Cardiac fibroblast (primary cell): ENCODE data around the gene TMEM252.
A peak's percentile ranks its signal among the peaks of the same experiment; 100 is the strongest.

ENCODE experiments used
- DNase-seq, 2 donors: peaks; one replicate each; pipeline versions ENCODE4 v3.0.0 to v3.0.0-alpha.2; 2010; ENCODE audit warnings: low read depth in 2 of 2
- H3K4me3 ChIP-seq, 2 donors: replicated peaks in 1 of 2; 1 replicate in 1 of 2; 2 replicates in 1 of 2; pipeline ENCODE4 v1.5.1; 2011; ENCODE audit warnings: low read depth in 2 of 2, low read length in 2 of 2, mild to moderate bottlenecking in 2 of 2, moderate library complexity in 1 of 2
- CTCF ChIP-seq: IDR thresholded peaks from one replicate; pipeline ENCODE4 v1.5.1; 2011; ENCODE audit warnings: low read depth, mild to moderate bottlenecking, low read length, inconsistent platforms

TMEM252 gene

GRCh38 chr9:68502279-68502678 is 38.4 kb downstream of the TMEM252 start:
- no peak for DNase-seq
- no peak overlapping the region for H3K4me3 ChIP-seq
- TF ChIP-seq CTCF: no peak

- no peak for TF ChIP-seq CTCF
- H3K4me3 ChIP-seq: no peak overlapping the region
- DNase-seq: peak in 1 of 2 donors; percentile 39
These were observed 40.0 kb downstream of the TMEM252 start for GRCh38 chr9:68500457-68501381.

- no peak for DNase-seq
- TF ChIP-seq CTCF: no peak
- H3K4me3 ChIP-seq: no peak overlapping the region
These were observed 41.9 kb downstream of the TMEM252 start for GRCh38 chr9:68498816-68499215.

- H3K4me3 ChIP-seq: no peak overlapping the region
- no peak for DNase-seq
- no peak for TF ChIP-seq CTCF
These were observed 43.1 kb downstream of the TMEM252 start for GRCh38 chr9:68497629-68498028.

- TF ChIP-seq CTCF: no peak
- H3K4me3 ChIP-seq: no peak overlapping the region
- no peak for DNase-seq
These were observed 44.3 kb downstream of the TMEM252 start for GRCh38 chr9:68496356-68496755.

GRCh38 chr9:68495247-68495646 is 45.4 kb downstream of the TMEM252 start:
- DNase-seq: no peak
- H3K4me3 ChIP-seq: no peak overlapping the region
- TF ChIP-seq CTCF: no peak
